CD14-positive monocyte (primary cell): ENCODE results near the gene RNF10. TPM values are rescaled to one million over a fixed set of nuclear protein-coding genes. Genes with fewer than 3 reads are reported as not detected.

Source experiments
- DNase-seq, 3 donors: peaks; one replicate each; pipeline ENCODE4 v3.0.0-alpha.2; 2011 to 2022
- H2AFZ ChIP-seq: 2 replicates; pipeline ENCODE4 v1.6.0; 2012; ENCODE audit warnings: mild to moderate bottlenecking, low read depth, low read length, inconsistent platforms; ENCODE audit not compliant: insufficient read depth, poor library complexity, severe bottlenecking
- H3K27ac ChIP-seq, 2 donors: 1 replicate in 1 of 2; 2 replicates in 1 of 2; pipeline ENCODE4 v1.5.1; 2012 to 2013; ENCODE audit warnings: low read length in 2 of 2, control low read depth in 1 of 2, inconsistent platforms in 1 of 2, low read depth in 1 of 2, mild to moderate bottlenecking in 1 of 2
- H3K27me3 ChIP-seq, 2 donors: one replicate each; pipeline versions ENCODE4 v1.6.0 to v1.6.1; 2011 to 2013; ENCODE audit warnings: low read length in 2 of 2; ENCODE audit not compliant: control insufficient read depth in 2 of 2, insufficient read depth in 2 of 2
- H3K36me3 ChIP-seq, 2 donors: replicated peaks in 1 of 2; 1 replicate in 1 of 2; 2 replicates in 1 of 2; pipeline versions ENCODE4 v1.5.1 to v1.6.1; 2012 to 2013; ENCODE audit warnings: low read length in 2 of 2, control low read depth in 1 of 2, inconsistent platforms in 1 of 2, mild to moderate bottlenecking in 1 of 2; ENCODE audit not compliant: insufficient read depth in 2 of 2, control insufficient read depth in 1 of 2
- H3K4me1 ChIP-seq, 2 donors: 1 replicate in 1 of 2; 2 replicates in 1 of 2; pipeline versions ENCODE4 v1.5.1 to v1.6.1; 2012 to 2013; ENCODE audit warnings: low read length in 2 of 2, control low read depth in 1 of 2, inconsistent platforms in 1 of 2, mild to moderate bottlenecking in 1 of 2, moderate library complexity in 1 of 2; ENCODE audit not compliant: insufficient read depth in 2 of 2, control insufficient read depth in 1 of 2
- H3K4me2 ChIP-seq: replicated peaks from 2 replicates; pipeline ENCODE3; 2012; ENCODE audit warnings: low read length, moderate library complexity, mild to moderate bottlenecking; ENCODE audit not compliant: poor library complexity, severe bottlenecking; ENCODE audit errors: extremely low read depth
- H3K4me3 ChIP-seq, 3 experiments: fragments of 200-600 bp in 1 of 3; sonication (generic) in 1 of 3; replicated peaks in 1 of 3; 1 replicate in 2 of 3; 2 replicates in 1 of 3; pipeline ENCODE4 v1.5.1; 2011 to 2013; ENCODE audit warnings: low read length in 3 of 3, mild to moderate bottlenecking in 3 of 3, control low read depth in 2 of 3, low read depth in 2 of 3, inconsistent platforms in 1 of 3, moderate library complexity in 1 of 3
- H3K79me2 ChIP-seq: 2 replicates; pipeline ENCODE4 v1.6.0; 2012; ENCODE audit warnings: mild to moderate bottlenecking, control low read depth, inconsistent platforms, low read length, moderate library complexity; ENCODE audit not compliant: insufficient read depth
- H3K9ac ChIP-seq: 2 replicates; pipeline ENCODE4 v1.6.0; 2017; ENCODE audit warnings: low read length, mild to moderate bottlenecking; ENCODE audit not compliant: insufficient read depth, poor library complexity, severe bottlenecking
- H3K9me3 ChIP-seq, 2 donors: replicated peaks in 1 of 2; 1 replicate in 1 of 2; 2 replicates in 1 of 2; pipeline versions ENCODE4 v1.5.1 to v1.6.1; 2012 to 2013; ENCODE audit warnings: low read length in 2 of 2, control low read depth in 1 of 2; ENCODE audit not compliant: control insufficient read depth in 1 of 2, insufficient read depth in 1 of 2
- H4K20me1 ChIP-seq: 2 replicates; pipeline ENCODE4 v1.6.0; 2012; ENCODE audit warnings: mild to moderate bottlenecking, low read length, control low read depth, moderate library complexity; ENCODE audit not compliant: insufficient read depth
- H3K27ac Mint-ChIP-seq, 7 donors: one replicate each; pipeline ENCODE4 v1.8.0; 2020; ENCODE audit warnings: mild to moderate bottlenecking in 7 of 7, mixed read lengths in 7 of 7, moderate library complexity in 6 of 7, inconsistent platforms in 2 of 7
- H3K27me3 Mint-ChIP-seq, 3 donors: one replicate each; pipeline ENCODE4 v1.8.0; 2021 to 2022; ENCODE audit warnings: low read depth in 3 of 3, mild to moderate bottlenecking in 3 of 3, mixed read lengths in 3 of 3, moderate library complexity in 3 of 3, inconsistent platforms in 1 of 3
- H3K36me3 Mint-ChIP-seq, 2 donors: one replicate each; pipeline ENCODE4 v1.8.0; 2020; ENCODE audit warnings: mixed read lengths in 2 of 2, inconsistent platforms in 1 of 2, mild to moderate bottlenecking in 1 of 2
- H3K4me1 Mint-ChIP-seq: one replicate; pipeline ENCODE4 v1.8.0; 2020; ENCODE audit warnings: mild to moderate bottlenecking, mixed read lengths
- H3K4me3 Mint-ChIP-seq, 2 donors: one replicate each; pipeline ENCODE4 v1.8.0; 2020; ENCODE audit warnings: mild to moderate bottlenecking in 2 of 2, mixed read lengths in 2 of 2, moderate library complexity in 1 of 2
- H3K9me3 Mint-ChIP-seq, 7 donors: one replicate each; pipeline ENCODE4 v1.8.0; 2020 to 2022; ENCODE audit warnings: mixed read lengths in 7 of 7, mild to moderate bottlenecking in 6 of 7, moderate library complexity in 6 of 7, inconsistent platforms in 2 of 7
- WGBS: methylation state at CpG from one replicate; pipeline ENCODE4 v1.1.5; 2013; ENCODE audit warnings: missing lambda C conversion rate; ENCODE audit not compliant: insufficient coverage; 5-methylcytosine and 5-hydroxymethylcytosine counted together
- intact Hi-C, 2 donors: fragments of 100-400 bp; cut with micrococcal nuclease; formaldehyde crosslinking; loops; one replicate each; pipeline versions ENCODE4 v1.15.0 to v1.15.1; 2023
- polyA plus RNA-seq, 3 donors: library from polyadenylated mRNA; depleted of rRNA in 1 of 3; unstranded in 2 of 3; stranded (reverse) in 1 of 3; fragments of 300-500 nt in 2 of 3; fragments of >200 nt in 1 of 3; fragmentation: Illumina TruSeq in 2 of 3; gene quantifications; 1 replicate in 2 of 3; 2 replicates in 1 of 3; pipeline ENCODE4 v1.2.3, GENCODE V29; 2012 to 2021
- TF ChIP-seq, protein P1 (sequence below): fragments of 200-600 bp; IDR thresholded peaks from one replicate; pipeline ENCODE4 v1.8.0; 2022; ENCODE audit warnings: antibody characterized with exemption, mild to moderate bottlenecking

The RNF10 gene
- polyA plus RNA-seq, 3 donors, result 62.4 to 178 (median 106) TPM

DNA sequence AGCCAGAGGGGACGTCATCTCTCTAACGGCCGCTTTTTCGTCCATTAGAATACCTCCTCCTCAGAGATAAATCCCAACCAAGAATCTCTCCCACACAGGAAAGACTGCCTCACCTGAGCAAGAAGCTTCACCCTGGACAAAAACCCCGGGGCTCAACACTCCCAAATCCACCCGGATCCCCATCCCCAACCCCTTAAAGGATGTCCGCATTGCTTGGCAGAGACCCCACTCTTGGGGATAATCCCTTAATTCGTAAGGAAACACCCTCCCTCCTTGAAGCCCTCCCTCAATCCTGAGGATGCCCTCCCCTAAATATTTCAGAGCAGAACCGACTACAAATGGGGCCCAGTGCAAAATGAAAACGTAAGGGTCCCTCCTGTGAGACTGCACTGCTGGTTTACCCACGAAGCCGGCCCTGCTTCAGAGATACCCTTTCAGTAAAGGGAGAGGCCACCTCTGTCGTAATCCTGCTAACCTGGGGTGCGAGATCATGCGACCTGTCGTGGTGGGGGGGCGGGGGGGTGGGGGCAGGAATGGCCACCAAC, 38.9 kb upstream of the RNF10 start:
- Histone ChIP-seq H3K27me3 (no peaks in the 10 kb centered on the region), H3K4me1 (peaks cover 17 to 21% of the 10 kb centered on the region in 2 donors), H3K36me3 (peaks cover 13 to 19% of the 10 kb centered on the region in 2 donors), H3K9me3 (no peaks in the 10 kb centered on the region), H3K27ac (peak overlapping the region in 1 of 2 donors; percentile 76), H3K79me2 (peaks cover 30% of the 10 kb centered on the region), H4K20me1 (peaks cover 30% of the 10 kb centered on the region), H2AFZ (peak overlapping the region; percentile 86), H3K4me2 (peak overlapping the region; percentile 94), H3K9ac (no peak overlapping the region), H3K4me3 (peak overlapping the region; percentile 91 to 99 (median 99))
- DNase-seq, result no peak
- TF ChIP-seq, protein P1, sequence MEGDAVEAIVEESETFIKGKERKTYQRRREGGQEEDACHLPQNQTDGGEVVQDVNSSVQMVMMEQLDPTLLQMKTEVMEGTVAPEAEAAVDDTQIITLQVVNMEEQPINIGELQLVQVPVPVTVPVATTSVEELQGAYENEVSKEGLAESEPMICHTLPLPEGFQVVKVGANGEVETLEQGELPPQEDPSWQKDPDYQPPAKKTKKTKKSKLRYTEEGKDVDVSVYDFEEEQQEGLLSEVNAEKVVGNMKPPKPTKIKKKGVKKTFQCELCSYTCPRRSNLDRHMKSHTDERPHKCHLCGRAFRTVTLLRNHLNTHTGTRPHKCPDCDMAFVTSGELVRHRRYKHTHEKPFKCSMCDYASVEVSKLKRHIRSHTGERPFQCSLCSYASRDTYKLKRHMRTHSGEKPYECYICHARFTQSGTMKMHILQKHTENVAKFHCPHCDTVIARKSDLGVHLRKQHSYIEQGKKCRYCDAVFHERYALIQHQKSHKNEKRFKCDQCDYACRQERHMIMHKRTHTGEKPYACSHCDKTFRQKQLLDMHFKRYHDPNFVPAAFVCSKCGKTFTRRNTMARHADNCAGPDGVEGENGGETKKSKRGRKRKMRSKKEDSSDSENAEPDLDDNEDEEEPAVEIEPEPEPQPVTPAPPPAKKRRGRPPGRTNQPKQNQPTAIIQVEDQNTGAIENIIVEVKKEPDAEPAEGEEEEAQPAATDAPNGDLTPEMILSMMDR, result no peak
- Mint-ChIP-seq H3K9me3 (no peaks in the 10 kb centered on the region), H3K27me3 (peaks cover 0 to 2% (median 2%) of the 10 kb centered on the region in 3 donors), H3K4me1 (peaks cover 24% of the 10 kb centered on the region), H3K27ac (peak overlapping the region in 5 of 7 donors; percentile 59 to 87 (median 82)), H3K4me3 (peak overlapping the region; percentile 93 to 98), H3K36me3 (peaks cover 14 to 19% of the 10 kb centered on the region in 2 donors)
- 55% methylated on average over 11 of the region's 17 CpGs for WGBS
- intact Hi-C loops, result loop anchor here (5.0 kb wide), 2 partner anchors 37 to 42 kb away; partner anchors contain the start of gene RNF10 (in 1 of the 2)

DNA sequence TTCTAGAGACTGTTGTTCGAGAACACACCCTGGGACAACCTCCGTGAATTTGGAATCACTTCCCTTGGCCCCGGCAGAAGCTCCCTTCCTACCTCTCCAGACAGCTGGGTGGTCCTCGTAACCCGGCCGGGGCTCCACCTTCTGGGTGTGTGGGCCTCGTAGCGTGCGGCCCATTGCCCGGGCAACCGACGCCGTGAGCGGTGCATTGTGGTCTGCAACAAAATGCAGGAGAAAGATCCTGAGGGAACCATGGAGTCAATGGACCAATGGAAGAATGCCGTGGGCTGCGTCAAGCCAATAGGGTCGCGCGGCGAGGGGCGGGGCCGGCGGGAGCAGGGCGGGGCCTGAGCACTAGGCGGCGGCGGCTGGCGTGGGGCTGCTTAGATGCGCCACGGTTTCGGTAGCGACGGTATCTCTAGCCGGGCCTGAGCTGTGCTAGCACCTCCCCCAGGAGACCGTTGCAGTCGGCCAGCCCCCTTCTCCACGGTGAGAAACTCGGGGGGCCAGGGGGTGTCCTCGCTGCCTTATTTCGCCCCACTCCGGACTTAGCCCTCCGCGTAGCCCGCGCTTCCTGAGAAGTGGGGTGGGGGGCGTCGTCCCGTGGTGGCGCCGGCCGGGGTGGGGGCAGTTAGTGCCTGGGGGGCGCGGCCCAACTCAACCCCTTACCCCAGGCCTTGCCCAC, 38.3 kb upstream of the RNF10 start, which contains the start of gene DYNLL1:
DYNLL1 (plus strand) TSS at position 383 of the 682 bp plus-strand sequence. CDS start 309 bp downstream, outside the sequence.
- Mint-ChIP-seq H3K9me3 (no peaks in the 10 kb centered on the region), H3K4me3 (peak within 1 kb of the TSS; percentile 93 to 98), H3K27ac (peak within 1 kb of the TSS; percentile 77 to 88 (median 84)), H3K36me3 (peaks cover 14 to 25% of the 10 kb centered on the region in 2 donors), H3K4me1 (peaks cover 24% of the 10 kb centered on the region), H3K27me3 (peaks cover 0 to 2% (median 2%) of the 10 kb centered on the region in 3 donors)
- TF ChIP-seq, protein P1, result no peak
- H3K4me3 ChIP-seq, result peak within 1 kb of the TSS; percentile 91 to 99 (median 99)
- peaks cover 30% of the 10 kb centered on the region for H4K20me1 ChIP-seq
- H3K79me2 ChIP-seq, result peaks cover 30% of the 10 kb centered on the region
- DNase-seq, result peak; percentile 92 to 96 (median 93)
- H2AFZ ChIP-seq, result peak within 1 kb of the TSS; percentile 86
- under 1% methylated on average over 33 of the region's 53 CpGs for WGBS
- H3K4me1 ChIP-seq, result peaks cover 17 to 21% of the 10 kb centered on the region in 2 donors
- H3K27ac ChIP-seq, result peak within 1 kb of the TSS; percentile 57 to 76
- no peaks in the 10 kb centered on the region for H3K9me3 ChIP-seq
- H3K9ac ChIP-seq, result peak within 1 kb of the TSS; percentile 74
- no peaks in the 10 kb centered on the region for H3K27me3 ChIP-seq
- H3K36me3 ChIP-seq, result peaks cover 13 to 25% of the 10 kb centered on the region in 2 donors
- intact Hi-C loops, result loop anchor here (5.0 kb wide), 2 partner anchors 36 to 41 kb away; partner anchors contain the start of gene RNF10 (in 1 of the 2)
- peak within 1 kb of the TSS; percentile 94 for H3K4me2 ChIP-seq
